SU-DHL-6 (cell line): ENCODE results near the gene RIBC2.

Source experiments
- H2AFZ ChIP-seq: fragments of 200-600 bp; sonication (generic); 2 replicates; pipeline ENCODE4 v1.6.1; 2014; ENCODE audit warnings: low read depth, mild to moderate bottlenecking, moderate library complexity, mixed read lengths, antibody characterized with exemption, low read length; ENCODE audit not compliant: severe bottlenecking
- H3F3A ChIP-seq: fragments of 200-600 bp; shearing (Covaris generic); 2 replicates; pipeline ENCODE4 v1.6.0; 2016; ENCODE audit warnings: antibody characterized with exemption, mild to moderate bottlenecking; ENCODE audit not compliant: insufficient read depth
- H3K27ac ChIP-seq: fragments of 200-600 bp; sonication (generic); 2 replicates; pipeline ENCODE4 v1.5.1; 2016; ENCODE audit warnings: low read depth, mild to moderate bottlenecking, low read length, moderate library complexity, mixed read lengths
- H3K27me3 ChIP-seq: fragments of 200-600 bp; sonication (generic), shearing (Covaris generic); 2 replicates; pipeline ENCODE4 v1.6.0; 2014; ENCODE audit warnings: mild to moderate bottlenecking, low read length
- H3K36me3 ChIP-seq: fragments of 200-600 bp; sonication (generic); 2 replicates; pipeline ENCODE4 v1.6.1; 2014; ENCODE audit warnings: mild to moderate bottlenecking, low read length, mixed read lengths
- H3K4me2 ChIP-seq: fragments of 300-600, 200-600 bp; shearing (Covaris generic), sonication (generic); 2 replicates; pipeline ENCODE4 v1.6.0; 2014; ENCODE audit warnings: low read length, low read depth, mild to moderate bottlenecking; ENCODE audit not compliant: poor library complexity, severe bottlenecking
- H3K4me3 ChIP-seq: fragments of 200-600 bp; sonication (generic); 2 replicates; pipeline ENCODE4 v1.5.1; 2014; ENCODE audit warnings: antibody characterized with exemption, low read length, mild to moderate bottlenecking, mixed read lengths; ENCODE audit not compliant: insufficient read depth, poor library complexity, severe bottlenecking
- H3K79me2 ChIP-seq: fragments of 200-600 bp; sonication (generic); 2 replicates; pipeline ENCODE4 v1.6.1; 2014; ENCODE audit warnings: mild to moderate bottlenecking, low read length, moderate library complexity; ENCODE audit not compliant: insufficient read depth
- H3K9ac ChIP-seq: fragments of 200-600 bp; sonication (generic); 2 replicates; pipeline ENCODE4 v1.7.0; 2014; ENCODE audit warnings: mild to moderate bottlenecking, low read length
- H3K9me2 ChIP-seq: fragments of 200-600 bp; sonication (generic); replicated peaks from 2 replicates; pipeline ENCODE4 v1.6.1; 2014; ENCODE audit warnings: low read length; ENCODE audit not compliant: insufficient read depth
- H3K9me3 ChIP-seq: fragments of 200-600 bp; sonication (generic); 2 replicates; pipeline ENCODE4 v1.6.1; 2014; ENCODE audit warnings: low read length, mixed read lengths; ENCODE audit not compliant: insufficient read depth
- H4K20me1 ChIP-seq: fragments of 200-600 bp; sonication (generic); 2 replicates; pipeline ENCODE4 v1.6.1; 2014; ENCODE audit warnings: low read depth, mild to moderate bottlenecking, antibody characterized with exemption, low read length, moderate library complexity, mixed read lengths
- CTCF ChIP-seq: fragments of 200-600 bp; sonication (generic); IDR thresholded peaks from one replicate; pipeline ENCODE4 v1.5.1; 2017; ENCODE audit warnings: antibody characterized with exemption, mild to moderate bottlenecking, low read length, moderate library complexity; ENCODE audit not compliant: insufficient read depth, poor library complexity, severe bottlenecking
- EZH2phosphoT487 ChIP-seq: fragments of 200-600 bp; sonication (generic), shearing (Covaris generic); conservative IDR thresholded peaks from 2 replicates; pipeline ENCODE4 v1.6.1; 2018; ENCODE audit warnings: mild to moderate bottlenecking, antibody characterized with exemption, low read length, moderate library complexity, mixed read lengths

The RIBC2 gene

GRCh38 chr22:45422237-45422983 lies 8.9 kb downstream of the RIBC2 start:
- Histone ChIP-seq H4K20me1 (no peaks in the 10 kb centered on the region), H3K4me2 (no peak overlapping the region), H3K79me2 (no peaks in the 10 kb centered on the region), H3K27ac (no peak overlapping the region), H3F3A (no peaks in the 10 kb centered on the region), H3K9ac (no peak overlapping the region), H3K4me3 (no peak overlapping the region), H3K9me2 (no peaks in the 10 kb centered on the region), H3K9me3 (no peaks in the 10 kb centered on the region; the same call in 1 of the 2 replicates), H3K36me3 (no peaks in the 10 kb centered on the region), H2AFZ (no peak overlapping the region), H3K27me3 (no peaks in the 10 kb centered on the region)
- no peak for TF ChIP-seq CTCF
- no peak for TF ChIP-seq EZH2phosphoT487

- no peaks in the 10 kb centered on the region for H3K36me3 ChIP-seq
- H3K27me3 ChIP-seq, result no peaks in the 10 kb centered on the region
- H3K9me2 ChIP-seq, result no peaks in the 10 kb centered on the region
- no peak overlapping the region for H3K9ac ChIP-seq
- TF ChIP-seq CTCF, result no peak
- TF ChIP-seq EZH2phosphoT487, result no peak
- H2AFZ ChIP-seq, result no peak overlapping the region
- no peak overlapping the region for H3K27ac ChIP-seq
- H3K4me2 ChIP-seq, result no peak overlapping the region
- no peaks in the 10 kb centered on the region for H4K20me1 ChIP-seq
- no peaks in the 10 kb centered on the region for H3K79me2 ChIP-seq
- H3K9me3 ChIP-seq, result no peaks in the 10 kb centered on the region; the same call in 1 of the 2 replicates
- H3F3A ChIP-seq, result no peaks in the 10 kb centered on the region
- H3K4me3 ChIP-seq, result no peak overlapping the region
Observed at GRCh38 chr22:45423524-45423923, 10.0 kb downstream of the RIBC2 start.

- Histone ChIP-seq H3K9ac (no peak overlapping the region), H3K9me3 (no peaks in the 10 kb centered on the region; the same call in 1 of the 2 replicates), H3K36me3 (no peaks in the 10 kb centered on the region), H3K27me3 (no peaks in the 10 kb centered on the region), H3F3A (no peaks in the 10 kb centered on the region), H4K20me1 (no peaks in the 10 kb centered on the region), H3K4me2 (no peak overlapping the region), H3K9me2 (no peaks in the 10 kb centered on the region), H3K4me3 (no peak overlapping the region), H3K79me2 (no peaks in the 10 kb centered on the region), H2AFZ (no peak overlapping the region), H3K27ac (no peak overlapping the region)
- TF ChIP-seq CTCF (no peak), EZH2phosphoT487 (no peak)
Observed at GRCh38 chr22:45424241-45424731, 10.8 kb downstream of the RIBC2 start.
